Measurements from ENCODE around the gene RAD51B. TPM values are rescaled to one million over a fixed set of nuclear protein-coding genes. Genes with fewer than 3 reads are reported as not detected.
A peak's percentile ranks its signal among the peaks of the same experiment; 100 is the strongest.

RAD51B gene
- total and polyA plus RNA-seq, 9 of the 15 experiments (the other 6 are each of a cell fraction or from before 2014, with no cell fraction given): 8.5 to 17.3 (median 11.3) TPM

GRCh38 chr14:67819563-67820421 lies at the start of gene RAD51B (continued):
- TF ChIP-seq POLR3G (IDR thresholded peaks at IDR 0.05; ENCODE audit: extremely low read depth, insufficient read length, insufficient replicate concordance) (no peak), KAT8 (IDR thresholded peaks at IDR 0.05; ENCODE audit: low read depth) (no peak), DMBX1 (CRISPR knock-in tag; IDR thresholded peaks at IDR 0.05; ENCODE audit: borderline replicate concordance) (no peak), RFX7 (CRISPR knock-in tag; IDR thresholded peaks at IDR 0.05) (no peak), ZNF224 (CRISPR knock-in tag; IDR thresholded peaks at IDR 0.05) (no peak), ZBTB2 (IDR thresholded peaks at IDR 0.05) (no peak), ESRRB (CRISPR knock-in tag; IDR thresholded peaks at IDR 0.05; ENCODE audit: borderline replicate concordance) (no peak), KLF6 (CRISPR knock-in tag; IDR thresholded peaks at IDR 0.05; ENCODE audit: borderline replicate concordance) (no peak), ZNF124 (CRISPR knock-in tag; IDR thresholded peaks at IDR 0.05) (no peak), E4F1 (CRISPR knock-in tag; IDR thresholded peaks at IDR 0.05; ENCODE audit: borderline replicate concordance) (no peak), UBTF (IDR thresholded peaks at IDR 0.05; ENCODE audit: borderline replicate concordance in 1 of 2, low read depth in 2 of 2, low read length in 2 of 2) (no peak), PYGO2 (tag; IDR thresholded peaks at IDR 0.05) (no peak), NELFE (IDR thresholded peaks at IDR 0.05; ENCODE audit: insufficient read depth, insufficient read length) (no peak), ELF2 (CRISPR knock-in tag; IDR thresholded peaks at IDR 0.05) (no peak), HDAC1 (IDR thresholded peaks at IDR 0.05) (peak in 1 of 2 experiments; percentile 57; a peak in 1 of 4 replicates), MCM2 (IDR thresholded peaks at IDR 0.05; ENCODE audit: low read depth) (no peak), CTCFL (IDR thresholded peaks at IDR 0.05; ENCODE audit: borderline replicate concordance, insufficient read depth, low read depth, low read length, poor library complexity, severe bottlenecking) (no peak), FOSL1 (tag; conservative IDR thresholded peaks at IDR 0.05) (no peak), ZNF583 (CRISPR knock-in tag; IDR thresholded peaks at IDR 0.05) (no peak), LARP7 (IDR thresholded peaks at IDR 0.05) (no peak)

Data from K562 (cell line).